Neural progenitor cell (in vitro differentiated cells): ENCODE results near the gene HAUS8. TPM values are rescaled to one million over a fixed set of nuclear protein-coding genes. Genes with fewer than 3 reads are reported as not detected.

Source experiments
- DNase-seq: peaks from one replicate; pipeline ENCODE4 v3.0.0-alpha.2; 2016; ENCODE audit warnings: low spot score
- H2AFZ ChIP-seq: fragments of 200-600 bp; sonication (generic); replicated peaks from 2 replicates; pipeline ENCODE4 v1.6.1; 2016; ENCODE audit warnings: antibody characterized with exemption
- H3F3A ChIP-seq: fragments of 200-600 bp; sonication (generic); 2 replicates; pipeline ENCODE4 v1.6.1; 2016; ENCODE audit warnings: antibody characterized with exemption, low read depth
- H3K27ac ChIP-seq: fragments of 200-600 bp; sonication (generic); 2 replicates; pipeline ENCODE4 v1.5.1; 2016; ENCODE audit warnings: mild to moderate bottlenecking
- H3K27me3 ChIP-seq: fragments of 200-600 bp; sonication (generic); 2 replicates; pipeline ENCODE4 v1.6.1; 2016; ENCODE audit warnings: mild to moderate bottlenecking, moderate library complexity
- H3K36me3 ChIP-seq: fragments of 200-600 bp; sonication (generic); 2 replicates; pipeline ENCODE4 v1.5.1; 2016
- H3K4me1 ChIP-seq: fragments of 200-600 bp; sonication (generic); 2 replicates; pipeline ENCODE4 v1.6.1; 2016; ENCODE audit warnings: mixed run types
- H3K4me2 ChIP-seq: fragments of 200-600 bp; sonication (generic); 2 replicates; pipeline ENCODE4 v1.6.1; 2016
- H3K4me3 ChIP-seq: fragments of 200-600 bp; sonication (generic); 2 replicates; pipeline ENCODE4 v1.5.1; 2016
- H3K79me2 ChIP-seq: fragments of 200-600 bp; sonication (generic); 2 replicates; pipeline ENCODE4 v1.6.1; 2016; ENCODE audit warnings: low read depth
- H3K9ac ChIP-seq: fragments of 200-600 bp; sonication (generic); 2 replicates; pipeline ENCODE4 v1.6.1; 2016
- H3K9me3 ChIP-seq: fragments of 200-600 bp; sonication (generic); 2 replicates; pipeline ENCODE4 v1.5.1; 2016; ENCODE audit warnings: low read depth
- H4K20me1 ChIP-seq: fragments of 200-600 bp; sonication (generic); 2 replicates; pipeline ENCODE4 v1.6.1; 2016; ENCODE audit warnings: low read depth
- H3K27ac Mint-ChIP-seq: 3 replicates; pipeline ENCODE4 v1.8.0; 2021; ENCODE audit warnings: mixed read lengths
- H3K27me3 Mint-ChIP-seq: 2 replicates; pipeline ENCODE4 v1.8.0; 2022; ENCODE audit warnings: low read depth, mild to moderate bottlenecking, inconsistent platforms, moderate library complexity, mixed read lengths; ENCODE audit not compliant: insufficient read depth
- H3K36me3 Mint-ChIP-seq: 3 replicates; pipeline ENCODE4 v1.8.0; 2021; ENCODE audit warnings: mixed read lengths
- H3K4me1 Mint-ChIP-seq: 3 replicates; pipeline ENCODE4 v1.8.0; 2021; ENCODE audit warnings: mixed read lengths
- H3K4me3 Mint-ChIP-seq: 3 replicates; pipeline ENCODE4 v1.8.0; 2021; ENCODE audit warnings: mild to moderate bottlenecking, moderate library complexity, mixed read lengths
- H3K9me3 Mint-ChIP-seq: 3 replicates; pipeline ENCODE4 v1.8.0; 2020; ENCODE audit warnings: mixed read lengths
- CTCF ChIP-seq: fragments of 200-600 bp; sonication (generic); IDR thresholded peaks from 2 replicates; pipeline ENCODE4 v1.5.1; 2017; ENCODE audit warnings: antibody characterized with exemption, mild to moderate bottlenecking
- EZH2 ChIP-seq: fragments of 200-600 bp; sonication (generic); IDR thresholded peaks from 2 replicates; pipeline ENCODE4 v1.6.1; 2017; ENCODE audit warnings: antibody characterized with exemption, mild to moderate bottlenecking, moderate library complexity
- EZH2phosphoT487 ChIP-seq: fragments of 200-600 bp; sonication (generic); IDR thresholded peaks from 2 replicates; pipeline ENCODE4 v1.6.1; 2017; ENCODE audit warnings: antibody characterized with exemption
- total RNA-seq: library from RNA; depleted of rRNA; stranded (reverse); fragments of >200 nt; gene quantifications from 2 replicates; pipeline ENCODE4 v1.2.3, GENCODE V29; 2015; ENCODE audit warnings: low replicate concordance

The HAUS8 gene
- total RNA-seq, 1 donor from 2014 or later = 15.6 TPM

GRCh38 chr19:17101686-17102628 is 26.7 kb upstream of the HAUS8 start:
- no peaks in the 10 kb centered on the region for H3K9me3 ChIP-seq
- H3K27me3 Mint-ChIP-seq = peaks cover 4% of the 10 kb centered on the region
- DNase-seq = no peak
- TF ChIP-seq EZH2 (no peak), CTCF (no peak), EZH2phosphoT487 (no peak)
- no peak overlapping the region for H3K4me2 ChIP-seq
- no peak overlapping the region for H3K27ac Mint-ChIP-seq
- peaks cover 39% of the 10 kb centered on the region for H3K36me3 Mint-ChIP-seq
- H3K9ac ChIP-seq = no peak overlapping the region
- H3K4me3 ChIP-seq = no peak overlapping the region
- H3K4me1 ChIP-seq = no peaks in the 10 kb centered on the region
- no peak overlapping the region for H3K27ac ChIP-seq
- no peaks in the 10 kb centered on the region for H3K36me3 ChIP-seq
- H4K20me1 ChIP-seq = no peaks in the 10 kb centered on the region
- H3K27me3 ChIP-seq = no peaks in the 10 kb centered on the region
- H3K4me1 Mint-ChIP-seq = peaks cover 9% of the 10 kb centered on the region
- H3F3A ChIP-seq = no peaks in the 10 kb centered on the region
- no peak overlapping the region for H3K4me3 Mint-ChIP-seq
- peaks cover 7% of the 10 kb centered on the region for H3K9me3 Mint-ChIP-seq
- peaks cover 6% of the 10 kb centered on the region for H3K79me2 ChIP-seq
- no peak overlapping the region for H2AFZ ChIP-seq

GRCh38 chr19:17098326-17098725 is 23.1 kb upstream of the HAUS8 start:
- Histone ChIP-seq H3K79me2 (peaks cover 8% of the 10 kb centered on the region), H4K20me1 (no peaks in the 10 kb centered on the region), H3K36me3 (no peaks in the 10 kb centered on the region), H3K4me3 (no peak overlapping the region), H2AFZ (no peak overlapping the region), H3K4me2 (no peak overlapping the region), H3K9ac (no peak overlapping the region), H3K27me3 (no peaks in the 10 kb centered on the region), H3K4me1 (no peaks in the 10 kb centered on the region), H3F3A (no peaks in the 10 kb centered on the region), H3K27ac (no peak overlapping the region), H3K9me3 (no peaks in the 10 kb centered on the region)
- Mint-ChIP-seq H3K27me3 (peaks cover 4% of the 10 kb centered on the region), H3K27ac (peak overlapping the region; percentile 55), H3K36me3 (peaks cover 42% of the 10 kb centered on the region), H3K9me3 (peaks cover 4% of the 10 kb centered on the region), H3K4me1 (peaks cover 16% of the 10 kb centered on the region), H3K4me3 (no peak overlapping the region)
- TF ChIP-seq EZH2phosphoT487 = no peak
- TF ChIP-seq CTCF = no peak
- TF ChIP-seq EZH2 = no peak
- no peak for DNase-seq

- Histone ChIP-seq H4K20me1 (no peaks in the 10 kb centered on the region), H3K36me3 (no peaks in the 10 kb centered on the region), H3K4me1 (no peaks in the 10 kb centered on the region), H3K27me3 (no peaks in the 10 kb centered on the region), H3K9me3 (no peaks in the 10 kb centered on the region), H2AFZ (no peak overlapping the region), H3K79me2 (peaks cover 11% of the 10 kb centered on the region), H3K9ac (no peak overlapping the region), H3K4me3 (no peak overlapping the region), H3K27ac (no peak overlapping the region), H3K4me2 (no peak overlapping the region), H3F3A (no peaks in the 10 kb centered on the region)
- peak overlapping the region; percentile 36 for H3K27ac Mint-ChIP-seq
- no peak for DNase-seq
- peaks cover 38% of the 10 kb centered on the region for H3K36me3 Mint-ChIP-seq
- H3K27me3 Mint-ChIP-seq = peaks cover 4% of the 10 kb centered on the region
- no peaks in the 10 kb centered on the region for H3K9me3 Mint-ChIP-seq
- H3K4me3 Mint-ChIP-seq = no peak overlapping the region
- peaks cover 16% of the 10 kb centered on the region for H3K4me1 Mint-ChIP-seq
- TF ChIP-seq EZH2 = no peak
- TF ChIP-seq EZH2phosphoT487 = no peak
- TF ChIP-seq CTCF = no peak
These were observed 22.4 kb upstream of the HAUS8 start for GRCh38 chr19:17097593-17098126.
